NT2/D1 (cell line): ENCODE results near the gene MYO1D.

Experiments
- DNase-seq: peaks from one replicate; pipeline ENCODE4 v3.0.0-alpha.2; 2011; ENCODE audit warnings: low read depth, low spot score
- H3K27me3 ChIP-seq: 2 replicates; pipeline ENCODE4 v1.6.0; 2011; ENCODE audit warnings: mild to moderate bottlenecking; ENCODE audit not compliant: insufficient read length, insufficient read depth
- H3K36me3 ChIP-seq: 2 replicates; pipeline ENCODE4 v1.6.1; 2011; ENCODE audit warnings: mild to moderate bottlenecking, low read length, mixed read lengths; ENCODE audit not compliant: insufficient read depth, insufficient read length
- H3K4me1 ChIP-seq: 2 replicates; pipeline ENCODE4 v1.5.1; 2011; ENCODE audit not compliant: insufficient read depth, insufficient read length
- H3K4me3 ChIP-seq: 2 replicates; pipeline ENCODE4 v1.5.1; 2011; ENCODE audit warnings: low read depth; ENCODE audit not compliant: insufficient read length
- H3K9ac ChIP-seq: 2 replicates; pipeline ENCODE4 v1.6.0; 2011; ENCODE audit warnings: low read depth; ENCODE audit not compliant: insufficient read length
- H3K9me3 ChIP-seq: 2 replicates; pipeline ENCODE4 v1.5.1; 2011; ENCODE audit warnings: mild to moderate bottlenecking, low read length; ENCODE audit not compliant: insufficient read depth
- SUZ12 ChIP-seq: IDR thresholded peaks from 2 replicates; pipeline ENCODE4 v1.6.1; 2011; ENCODE audit not compliant: insufficient read length, insufficient read depth; ENCODE audit errors: extremely low read depth
- YY1 ChIP-seq: IDR thresholded peaks from 2 replicates; pipeline ENCODE4 v1.6.1; 2011; ENCODE audit not compliant: insufficient read length, insufficient read depth
- ZNF274 ChIP-seq: IDR thresholded peaks from 2 replicates; pipeline ENCODE4 v1.6.1; 2011; ENCODE audit warnings: mild to moderate bottlenecking, low read depth, low read length

The MYO1D gene

DNA sequence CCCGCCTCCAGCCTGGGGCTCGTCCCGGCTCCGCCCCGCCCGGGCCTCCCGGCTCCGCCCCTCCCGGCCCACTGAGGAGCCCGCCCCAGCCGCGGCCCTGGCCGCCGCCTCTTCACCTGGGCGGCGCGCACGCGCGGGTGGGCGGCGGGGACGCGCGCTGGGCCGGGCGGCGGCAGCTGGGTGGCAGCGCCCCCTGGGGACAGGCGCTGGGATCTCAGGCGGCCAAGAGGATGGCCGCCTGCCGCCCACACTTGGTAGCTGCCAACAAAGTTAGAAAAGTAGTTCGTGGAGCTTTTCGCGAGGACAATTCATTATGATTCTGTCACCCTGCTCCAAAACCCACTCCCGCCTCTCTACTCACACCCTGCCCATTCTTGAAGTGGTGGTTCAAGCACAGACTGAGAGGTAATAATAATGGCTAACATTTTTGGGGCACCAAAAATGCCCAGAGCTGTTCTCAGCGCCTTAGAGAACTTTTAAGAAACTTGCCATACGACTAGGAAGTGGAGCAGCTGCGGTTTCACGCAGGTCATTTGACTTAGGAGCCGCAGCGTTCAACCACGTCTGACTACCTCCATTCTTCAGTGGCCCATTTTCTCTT is 340 bp upstream of the MYO1D start:
- Histone ChIP-seq H3K36me3 (no peaks in the 10 kb centered on the region), H3K4me3 (peak overlapping the region; percentile 57), H3K27me3 (peaks cover 5% of the 10 kb centered on the region), H3K4me1 (no peaks in the 10 kb centered on the region), H3K9me3 (no peaks in the 10 kb centered on the region), H3K9ac (peak overlapping the region; percentile 86)
- TF ChIP-seq SUZ12 (no peak), YY1 (no peak), ZNF274 (no peak)
- no peak for DNase-seq

DNA sequence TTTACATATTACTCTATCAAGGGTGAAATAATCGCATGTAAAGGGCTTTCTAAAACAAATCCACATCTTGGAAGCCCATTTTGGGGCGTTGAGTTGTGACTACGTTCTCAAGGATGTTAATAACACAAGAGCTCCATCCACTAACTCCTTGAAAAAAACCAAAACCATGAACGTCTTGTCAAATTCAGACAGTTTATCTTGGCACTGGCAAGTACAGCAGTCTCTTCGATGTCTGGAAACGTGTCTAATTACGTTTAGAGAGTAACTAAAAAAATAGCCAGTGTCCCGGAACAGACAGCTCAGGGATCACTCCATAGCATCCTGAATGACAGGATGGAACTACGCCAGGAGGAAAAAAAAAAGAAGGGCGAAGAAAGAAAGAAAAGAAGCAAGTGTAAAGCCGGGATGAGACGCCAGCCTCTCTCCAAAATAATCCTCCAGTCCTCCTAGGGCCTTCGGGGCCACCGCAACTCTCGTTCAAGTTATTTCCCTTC is 954 bp downstream of the MYO1D start:
- no peak for DNase-seq
- Histone ChIP-seq H3K36me3 (no peaks in the 10 kb centered on the region), H3K27me3 (peaks cover 5% of the 10 kb centered on the region), H3K9ac (peak overlapping the region; percentile 86), H3K9me3 (no peaks in the 10 kb centered on the region), H3K4me3 (peak overlapping the region; percentile 57), H3K4me1 (no peaks in the 10 kb centered on the region)
- no peak for TF ChIP-seq SUZ12
- no peak for TF ChIP-seq ZNF274
- TF ChIP-seq YY1: no peak

DNA sequence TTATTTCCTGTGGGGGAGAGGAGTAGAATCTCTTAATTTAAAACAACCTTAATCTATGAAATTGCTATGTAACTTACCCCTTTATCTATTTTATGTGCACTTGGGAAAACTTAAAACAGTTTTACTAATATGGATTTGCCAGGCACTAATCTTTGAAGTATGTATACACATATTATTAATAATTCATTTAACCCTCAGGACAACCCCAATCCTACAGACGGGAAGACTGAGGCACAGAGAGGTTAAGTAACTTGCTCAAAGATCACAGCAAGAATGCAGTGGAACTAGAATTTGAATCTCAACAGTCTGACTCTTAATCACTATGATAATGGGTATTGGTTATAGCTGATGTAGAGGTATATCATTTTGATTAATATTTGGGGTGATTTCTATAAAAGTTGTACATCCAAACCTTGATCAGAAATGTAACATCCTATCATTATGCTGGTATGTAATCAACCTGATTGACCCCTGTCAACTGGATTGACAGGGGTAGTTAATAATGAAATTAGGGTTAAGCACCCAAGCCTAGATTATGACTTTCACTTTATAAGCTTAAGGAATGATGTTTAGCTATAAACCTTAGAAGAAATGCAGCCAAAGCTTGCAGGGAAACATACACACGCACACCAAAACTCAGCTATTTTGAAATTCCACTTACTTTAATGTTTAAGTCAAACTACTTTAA is 1.6 kb downstream of the MYO1D start:
- Histone ChIP-seq H3K36me3 (no peaks in the 10 kb centered on the region), H3K4me3 (no peak overlapping the region), H3K9me3 (no peaks in the 10 kb centered on the region), H3K4me1 (no peaks in the 10 kb centered on the region), H3K9ac (no peak overlapping the region), H3K27me3 (peaks cover 5% of the 10 kb centered on the region)
- TF ChIP-seq ZNF274: no peak
- DNase-seq: no peak

DNA sequence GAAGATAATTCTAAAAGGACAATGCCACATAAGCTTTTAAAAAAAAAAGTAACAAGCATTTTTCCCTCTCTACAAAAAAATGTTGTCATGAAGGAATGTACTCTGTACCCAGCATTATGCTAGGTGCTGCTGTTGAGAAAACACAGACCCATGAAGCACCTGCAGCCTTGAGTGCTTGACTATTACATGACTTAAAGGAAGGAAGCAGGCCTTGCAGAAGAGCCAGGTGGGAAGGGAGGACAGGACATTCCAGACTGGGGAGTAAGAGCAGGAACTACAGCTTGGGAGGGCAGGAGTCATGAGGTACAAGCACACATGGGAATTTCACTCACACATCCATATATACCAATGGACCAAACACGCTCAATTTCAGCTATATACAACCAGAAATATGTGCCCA is 3.8 kb downstream of the MYO1D start:
- Histone ChIP-seq H3K9ac (no peak overlapping the region), H3K4me3 (no peak overlapping the region), H3K4me1 (no peaks in the 10 kb centered on the region), H3K9me3 (no peaks in the 10 kb centered on the region), H3K36me3 (no peaks in the 10 kb centered on the region), H3K27me3 (no peaks in the 10 kb centered on the region)
- TF ChIP-seq SUZ12 (no peak), YY1 (no peak), ZNF274 (no peak)
- no peak for DNase-seq

DNA sequence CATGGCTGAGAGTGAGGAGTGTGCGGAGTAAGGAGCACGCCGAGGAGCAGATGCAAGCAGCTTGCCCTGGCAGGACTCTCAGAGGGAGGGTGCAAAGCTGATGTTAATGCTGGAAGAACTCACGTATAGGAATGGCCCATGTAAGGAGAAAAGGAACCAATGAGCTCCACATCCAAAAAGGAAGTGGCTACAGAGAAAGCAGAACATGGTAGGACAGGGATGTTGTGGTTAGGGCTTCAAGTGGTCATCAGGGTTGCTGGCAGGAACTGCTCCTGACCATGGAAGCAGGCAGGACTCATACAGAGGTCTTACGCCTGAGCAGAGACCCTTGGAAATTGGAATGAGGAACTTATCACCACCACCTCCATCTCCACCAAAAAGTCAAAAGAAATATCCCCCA is 5.2 kb downstream of the MYO1D start:
- H3K4me1 ChIP-seq: no peaks in the 10 kb centered on the region
- TF ChIP-seq YY1: no peak
- no peak for TF ChIP-seq ZNF274
- no peak for TF ChIP-seq SUZ12
- no peaks in the 10 kb centered on the region for H3K9me3 ChIP-seq
- H3K4me3 ChIP-seq: no peak overlapping the region
- no peaks in the 10 kb centered on the region for H3K27me3 ChIP-seq
- H3K36me3 ChIP-seq: no peaks in the 10 kb centered on the region
- no peak for DNase-seq
- no peak overlapping the region for H3K9ac ChIP-seq

DNA sequence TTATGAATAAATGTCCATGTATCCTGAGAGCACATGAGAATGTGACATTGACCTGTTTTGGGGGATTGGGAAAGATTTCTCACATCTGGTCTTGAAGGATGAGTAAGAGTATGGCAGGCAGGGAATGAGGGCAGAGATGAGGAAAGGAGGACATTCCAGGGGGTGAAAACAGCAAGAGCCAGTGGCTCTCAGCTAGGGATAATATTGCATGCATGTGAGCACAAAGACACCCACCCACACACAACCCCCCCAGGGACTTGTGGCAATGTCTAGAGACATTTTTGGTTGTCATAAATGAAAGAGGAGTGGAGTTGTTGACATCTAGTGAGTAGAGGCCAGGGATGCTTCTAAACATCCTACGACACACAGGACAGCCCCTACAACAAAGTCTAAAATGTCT is 6.0 kb downstream of the MYO1D start:
- Histone ChIP-seq H3K9me3 (no peaks in the 10 kb centered on the region), H3K4me3 (no peak overlapping the region), H3K9ac (no peak overlapping the region), H3K36me3 (no peaks in the 10 kb centered on the region), H3K4me1 (no peaks in the 10 kb centered on the region), H3K27me3 (no peaks in the 10 kb centered on the region)
- DNase-seq: no peak
- TF ChIP-seq ZNF274: no peak
- no peak for TF ChIP-seq YY1
- TF ChIP-seq SUZ12: no peak

DNA sequence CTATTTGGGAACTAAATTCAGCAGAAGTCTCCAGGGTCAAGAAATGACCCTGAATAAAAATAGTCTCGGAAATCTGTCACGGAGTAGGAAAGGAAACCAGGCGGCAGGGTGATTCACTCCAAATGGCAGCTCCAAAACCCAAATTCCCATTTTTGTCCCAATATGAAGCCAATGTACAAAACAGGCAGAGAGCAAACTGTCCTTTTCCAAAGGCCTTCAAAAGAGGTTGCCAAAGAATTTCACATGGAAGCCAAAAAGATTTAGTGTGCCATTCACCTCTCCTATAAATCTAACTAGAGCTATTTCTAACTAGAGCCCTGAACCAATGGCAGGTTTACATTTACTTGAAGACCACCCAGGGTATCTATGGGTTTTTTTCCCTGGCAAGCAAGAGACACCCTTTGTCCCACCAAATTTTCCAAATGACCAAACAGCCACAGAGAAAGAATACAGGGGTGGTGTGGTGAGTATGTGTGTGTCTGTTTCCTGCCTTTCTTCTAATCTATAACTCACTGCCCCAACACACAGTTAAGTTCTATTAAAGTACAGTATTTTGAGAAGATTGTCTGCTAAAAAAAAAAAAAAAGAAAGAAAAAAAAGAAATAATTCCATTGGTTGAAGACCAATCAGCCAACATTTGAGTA is 6.8 kb downstream of the MYO1D start:
- no peak for DNase-seq
- H3K9me3 ChIP-seq: no peaks in the 10 kb centered on the region
- H3K9ac ChIP-seq: no peak overlapping the region
- H3K36me3 ChIP-seq: no peaks in the 10 kb centered on the region
- no peak for TF ChIP-seq YY1
- no peak for TF ChIP-seq ZNF274
- TF ChIP-seq SUZ12: no peak
- no peaks in the 10 kb centered on the region for H3K27me3 ChIP-seq
- no peak overlapping the region for H3K4me3 ChIP-seq
- H3K4me1 ChIP-seq: no peaks in the 10 kb centered on the region
